ENCODE data around the gene CRNKL1. TPM values are rescaled to one million over a fixed set of nuclear protein-coding genes. Genes with fewer than 3 reads are reported as not detected.

The CRNKL1 gene
- total RNA-seq, 1 experiment from 2014 or later, result 20.4 TPM

DNA sequence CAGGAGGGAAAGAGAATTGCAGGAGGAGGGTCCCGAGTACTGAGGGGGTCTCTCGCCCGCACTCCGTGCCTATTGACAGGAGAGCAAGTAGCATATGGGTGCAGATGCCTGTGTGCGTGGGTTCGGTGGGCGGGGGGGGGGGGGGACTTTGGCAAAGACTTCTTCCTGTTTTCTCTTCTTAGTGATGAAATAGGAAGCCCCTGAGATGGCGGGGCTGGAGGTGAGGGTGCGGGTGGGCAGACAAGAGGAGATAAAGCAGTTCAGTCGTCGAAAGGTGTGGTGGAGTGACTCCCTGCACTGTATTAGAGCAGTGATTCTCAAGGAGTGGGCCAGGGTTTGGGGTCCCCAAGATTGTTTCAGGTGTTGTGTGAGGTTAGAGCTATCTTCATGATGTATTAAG, 31.4 kb downstream of the CRNKL1 start:
- ChIA-PET RAD21 (ENCODE audit: low non-redundant PET in 1 of 2, low total read pairs in 2 of 2, uncharacterized antibody in 2 of 2, unreplicated experiment in 2 of 2) (no interaction called here), CTCF (no interaction called here), POLR2A (no interaction called here)
- intact Hi-C loops (cut with micrococcal nuclease), result no loop called here
- TF ChIP-seq EZH2 (IDR thresholded peaks at IDR 0.05) (no peak), RAD21 (IDR thresholded peaks at IDR 0.05; ENCODE audit: low read depth) (no peak), CEBPB (IDR thresholded peaks at IDR 0.05; ENCODE audit: low read depth) (no peak), ZFX (IDR thresholded peaks at IDR 0.05) (no peak)
- Histone ChIP-seq H3K27ac (ENCODE audit: low read depth, low read length) (no peak overlapping the region), H3K9ac (ENCODE audit: low read length) (no peak overlapping the region), H3K9me3 (ENCODE audit: control insufficient read depth in 1 of 2, insufficient read depth in 1 of 2, low read depth in 1 of 2, low read length in 2 of 2) (no peaks in the 10 kb centered on the region), H3K27me3 (ENCODE audit: insufficient read depth, low read length) (no peaks in the 10 kb centered on the region), H3K4me2 (ENCODE audit: low read length) (no peak overlapping the region), H3K79me2 (ENCODE audit: insufficient read depth, low read length) (peaks cover 88% of the 10 kb centered on the region), H3K4me1 (ENCODE audit: control insufficient read depth in 1 of 2, insufficient read depth in 2 of 2, low read length in 2 of 2) (peaks cover 19 to 22% of the 10 kb centered on the region in 2 experiments), H3K4me3 (replicated peaks in 1 of 2; ENCODE audit: low read depth in 1 of 2, low read length in 2 of 2) (no peak overlapping the region), H3K9me2 (ENCODE audit: insufficient read depth) (no peaks in the 10 kb centered on the region), H4K20me1 (ENCODE audit: insufficient read depth) (peaks cover 8% of the 10 kb centered on the region; the same call in 1 of the 2 replicates), H2AFZ (ENCODE audit: low read depth, low read length, poor library complexity, severe bottlenecking) (no peak overlapping the region), H3K36me3 (ENCODE audit: control insufficient read depth in 1 of 2, insufficient read depth in 2 of 2, low read length in 2 of 2) (peaks cover 5 to 19% of the 10 kb centered on the region in 2 experiments; a peak in 3 of 4 replicates)
- ATAC-seq, result no peak
- BruUV-seq (replicated peaks), result no TSS peak
- no peak for DNase-seq (ENCODE audit: low read depth, low spot score)

DNA sequence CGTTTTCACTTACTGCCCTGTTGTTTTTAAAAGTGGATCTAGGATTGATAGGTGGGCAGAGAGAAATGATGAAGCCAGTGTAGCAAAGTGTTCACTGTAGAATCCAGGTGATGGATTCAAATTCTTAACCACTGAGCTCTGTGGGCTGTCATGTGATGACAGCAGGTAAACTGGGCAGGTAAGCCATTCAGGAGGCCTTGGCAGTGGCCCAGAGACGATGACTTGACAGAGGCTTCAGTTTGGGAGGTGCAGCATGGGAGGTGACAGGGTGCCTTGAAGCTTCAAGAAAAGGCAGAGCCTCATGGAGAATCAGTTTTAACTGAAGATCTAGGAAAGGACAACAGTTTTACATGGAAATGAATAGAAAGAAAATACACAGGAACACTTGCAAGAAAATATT, 33.1 kb downstream of the CRNKL1 start:
- no TSS peak for BruUV-seq (replicated peaks)
- peak overlapping the region; percentile 38 for H3K27ac ChIP-seq (ENCODE audit: low read depth, low read length)
- ChIA-PET RAD21 (ENCODE audit: low non-redundant PET in 1 of 2, low total read pairs in 2 of 2, uncharacterized antibody in 2 of 2, unreplicated experiment in 2 of 2) (no interaction called here), POLR2A (no interaction called here), CTCF (no interaction called here)
- H3K4me1 ChIP-seq (ENCODE audit: control insufficient read depth in 1 of 2, insufficient read depth in 2 of 2, low read length in 2 of 2), result peaks cover 22 to 30% of the 10 kb centered on the region in 2 experiments
- intact Hi-C loops (cut with micrococcal nuclease), result loop anchor here (5.0 kb wide), 1 partner anchor 232 kb away; no protein-coding TSS in a partner anchor
- TF ChIP-seq, protein P1, sequence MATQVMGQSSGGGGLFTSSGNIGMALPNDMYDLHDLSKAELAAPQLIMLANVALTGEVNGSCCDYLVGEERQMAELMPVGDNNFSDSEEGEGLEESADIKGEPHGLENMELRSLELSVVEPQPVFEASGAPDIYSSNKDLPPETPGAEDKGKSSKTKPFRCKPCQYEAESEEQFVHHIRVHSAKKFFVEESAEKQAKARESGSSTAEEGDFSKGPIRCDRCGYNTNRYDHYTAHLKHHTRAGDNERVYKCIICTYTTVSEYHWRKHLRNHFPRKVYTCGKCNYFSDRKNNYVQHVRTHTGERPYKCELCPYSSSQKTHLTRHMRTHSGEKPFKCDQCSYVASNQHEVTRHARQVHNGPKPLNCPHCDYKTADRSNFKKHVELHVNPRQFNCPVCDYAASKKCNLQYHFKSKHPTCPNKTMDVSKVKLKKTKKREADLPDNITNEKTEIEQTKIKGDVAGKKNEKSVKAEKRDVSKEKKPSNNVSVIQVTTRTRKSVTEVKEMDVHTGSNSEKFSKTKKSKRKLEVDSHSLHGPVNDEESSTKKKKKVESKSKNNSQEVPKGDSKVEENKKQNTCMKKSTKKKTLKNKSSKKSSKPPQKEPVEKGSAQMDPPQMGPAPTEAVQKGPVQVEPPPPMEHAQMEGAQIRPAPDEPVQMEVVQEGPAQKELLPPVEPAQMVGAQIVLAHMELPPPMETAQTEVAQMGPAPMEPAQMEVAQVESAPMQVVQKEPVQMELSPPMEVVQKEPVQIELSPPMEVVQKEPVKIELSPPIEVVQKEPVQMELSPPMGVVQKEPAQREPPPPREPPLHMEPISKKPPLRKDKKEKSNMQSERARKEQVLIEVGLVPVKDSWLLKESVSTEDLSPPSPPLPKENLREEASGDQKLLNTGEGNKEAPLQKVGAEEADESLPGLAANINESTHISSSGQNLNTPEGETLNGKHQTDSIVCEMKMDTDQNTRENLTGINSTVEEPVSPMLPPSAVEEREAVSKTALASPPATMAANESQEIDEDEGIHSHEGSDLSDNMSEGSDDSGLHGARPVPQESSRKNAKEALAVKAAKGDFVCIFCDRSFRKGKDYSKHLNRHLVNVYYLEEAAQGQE (IDR thresholded peaks at IDR 0.05; ENCODE audit: low read depth), result no peak
- TF ChIP-seq POLR2AphosphoS5 (IDR thresholded peaks at IDR 0.05; ENCODE audit: low read depth, low read length), result no peak
- TF ChIP-seq TCF7L2 (IDR thresholded peaks at IDR 0.05; ENCODE audit: borderline replicate concordance, extremely low read depth, insufficient read depth, insufficient read length), result no peak
- TF ChIP-seq, protein P2, sequence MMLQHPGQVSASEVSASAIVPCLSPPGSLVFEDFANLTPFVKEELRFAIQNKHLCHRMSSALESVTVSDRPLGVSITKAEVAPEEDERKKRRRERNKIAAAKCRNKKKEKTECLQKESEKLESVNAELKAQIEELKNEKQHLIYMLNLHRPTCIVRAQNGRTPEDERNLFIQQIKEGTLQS (IDR thresholded peaks at IDR 0.05), result no peak
- no peak for TF ChIP-seq SIN3A (IDR thresholded peaks at IDR 0.05; ENCODE audit: low read depth)
- no peak for TF ChIP-seq EZH2 (IDR thresholded peaks at IDR 0.05)
- TF ChIP-seq, protein P3, sequence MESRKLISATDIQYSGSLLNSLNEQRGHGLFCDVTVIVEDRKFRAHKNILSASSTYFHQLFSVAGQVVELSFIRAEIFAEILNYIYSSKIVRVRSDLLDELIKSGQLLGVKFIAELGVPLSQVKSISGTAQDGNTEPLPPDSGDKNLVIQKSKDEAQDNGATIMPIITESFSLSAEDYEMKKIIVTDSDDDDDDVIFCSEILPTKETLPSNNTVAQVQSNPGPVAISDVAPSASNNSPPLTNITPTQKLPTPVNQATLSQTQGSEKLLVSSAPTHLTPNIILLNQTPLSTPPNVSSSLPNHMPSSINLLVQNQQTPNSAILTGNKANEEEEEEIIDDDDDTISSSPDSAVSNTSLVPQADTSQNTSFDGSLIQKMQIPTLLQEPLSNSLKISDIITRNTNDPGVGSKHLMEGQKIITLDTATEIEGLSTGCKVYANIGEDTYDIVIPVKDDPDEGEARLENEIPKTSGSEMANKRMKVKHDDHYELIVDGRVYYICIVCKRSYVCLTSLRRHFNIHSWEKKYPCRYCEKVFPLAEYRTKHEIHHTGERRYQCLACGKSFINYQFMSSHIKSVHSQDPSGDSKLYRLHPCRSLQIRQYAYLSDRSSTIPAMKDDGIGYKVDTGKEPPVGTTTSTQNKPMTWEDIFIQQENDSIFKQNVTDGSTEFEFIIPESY (IDR thresholded peaks at IDR 0.05; ENCODE audit: extremely low read depth, insufficient replicate concordance, low read length), result no peak
- TF ChIP-seq FOSL1 (IDR thresholded peaks at IDR 0.05; ENCODE audit: low read depth), result no peak
- TF ChIP-seq, protein P4, sequence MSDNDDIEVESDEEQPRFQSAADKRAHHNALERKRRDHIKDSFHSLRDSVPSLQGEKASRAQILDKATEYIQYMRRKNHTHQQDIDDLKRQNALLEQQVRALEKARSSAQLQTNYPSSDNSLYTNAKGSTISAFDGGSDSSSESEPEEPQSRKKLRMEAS (IDR thresholded peaks at IDR 0.05), result no peak
- H3K4me3 ChIP-seq (replicated peaks in 1 of 2; ENCODE audit: low read depth in 1 of 2, low read length in 2 of 2), result peak overlapping the region in 1 of 2 experiments; percentile 98; a peak in 2 of 4 replicates
- H3K27me3 ChIP-seq (ENCODE audit: insufficient read depth, low read length), result no peaks in the 10 kb centered on the region
- H3K79me2 ChIP-seq (ENCODE audit: insufficient read depth, low read length), result peaks cover 70% of the 10 kb centered on the region
- no peaks in the 10 kb centered on the region for H3K9me2 ChIP-seq (ENCODE audit: insufficient read depth)
- peaks cover 5 to 14% of the 10 kb centered on the region in 2 experiments; a peak in 3 of 4 replicates for H3K36me3 ChIP-seq (ENCODE audit: control insufficient read depth in 1 of 2, insufficient read depth in 2 of 2, low read length in 2 of 2)
- no peak for DNase-seq (ENCODE audit: low read depth, low spot score)
- H3K9me3 ChIP-seq (ENCODE audit: control insufficient read depth in 1 of 2, insufficient read depth in 1 of 2, low read depth in 1 of 2, low read length in 2 of 2), result no peaks in the 10 kb centered on the region
- peak overlapping the region; percentile 92; the same call in 1 of the 2 replicates for H3K9ac ChIP-seq (ENCODE audit: low read length)
- H2AFZ ChIP-seq (ENCODE audit: low read depth, low read length, poor library complexity, severe bottlenecking), result no peak overlapping the region
- ATAC-seq, result no peak
- H3K4me2 ChIP-seq (ENCODE audit: low read length), result peak overlapping the region; percentile 87
- peaks cover 8% of the 10 kb centered on the region; the same call in 1 of the 2 replicates for H4K20me1 ChIP-seq (ENCODE audit: insufficient read depth)
